GM10266 (cell line): ENCODE data around the gene B3GNT7.

Experiments used
- DNase-seq: peaks from one replicate; pipeline ENCODE4 v3.0.0; 2012; ENCODE audit errors: extremely low spot score
- CTCF ChIP-seq: IDR thresholded peaks from 2 replicates; pipeline ENCODE4 v1.5.1; 2012; ENCODE audit warnings: mild to moderate bottlenecking, low read depth; ENCODE audit not compliant: control insufficient read depth, insufficient read depth; ENCODE audit errors: missing control alignments

B3GNT7 gene

DNA sequence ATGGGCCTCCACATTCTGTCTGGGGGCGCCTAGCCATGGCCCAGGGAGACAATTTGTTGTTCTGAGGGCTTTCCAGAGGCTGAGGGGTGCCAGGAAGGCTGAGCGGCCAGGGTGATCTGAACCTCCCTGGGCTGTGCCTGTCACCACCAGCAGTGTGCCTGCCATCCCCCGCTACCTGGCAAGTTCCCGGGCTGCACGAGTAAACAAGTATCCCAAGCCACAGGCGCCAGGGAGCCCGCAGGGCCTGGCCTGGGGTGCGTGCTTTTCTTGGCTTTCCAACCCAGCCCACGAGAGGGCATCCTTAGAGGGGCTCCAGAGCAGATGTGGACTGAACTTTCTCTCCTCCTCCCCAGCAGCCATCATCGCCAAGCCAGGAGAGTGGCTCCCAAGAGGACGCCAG, 35.1 kb upstream of the B3GNT7 start:
- no peak for TF ChIP-seq CTCF
- no peak for DNase-seq

- DNase-seq, result no peak
Observed at GRCh38 chr2:231360881-231361371, 34.6 kb upstream of the B3GNT7 start.

DNA sequence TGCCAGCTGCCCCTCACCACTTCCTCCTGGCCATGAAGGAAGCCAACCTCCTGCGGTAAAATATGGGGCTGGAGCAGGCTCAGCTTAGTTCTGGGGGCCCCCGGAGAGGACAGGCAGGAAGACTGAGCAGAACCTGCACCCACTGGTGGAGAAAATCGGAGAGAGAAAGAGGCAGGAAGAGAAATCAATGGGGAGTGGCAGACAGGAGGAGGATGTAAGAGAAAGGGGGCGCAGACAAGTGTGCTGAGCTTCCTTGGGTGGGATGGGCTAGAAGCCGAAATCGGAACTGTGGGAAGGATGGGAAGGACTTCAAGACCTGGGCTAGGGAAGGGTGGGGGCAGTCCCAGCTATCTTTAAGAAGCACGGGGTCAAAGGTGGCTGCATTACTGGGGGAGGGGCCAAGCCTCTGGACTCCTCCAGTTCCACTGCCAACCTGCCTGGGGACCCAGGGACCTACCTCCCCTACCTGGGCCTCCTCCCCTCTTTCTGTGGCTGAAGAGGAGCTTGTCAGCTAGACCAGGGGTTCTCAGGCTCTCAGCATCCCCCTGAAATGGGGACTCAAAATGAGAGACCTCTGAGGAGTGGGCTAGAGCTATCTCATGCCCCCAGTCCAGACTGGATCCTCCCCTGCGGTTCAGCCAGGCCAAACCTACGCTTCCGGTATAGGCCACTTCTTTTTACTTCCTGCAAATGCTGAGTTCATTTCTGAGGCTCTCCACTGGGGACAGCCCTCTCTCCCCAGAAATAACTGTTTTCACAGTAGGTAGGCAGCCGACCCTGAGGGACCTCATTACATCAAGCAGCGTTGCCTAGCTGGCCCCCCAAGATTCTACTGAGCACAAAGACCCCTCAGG, 33.6 kb upstream of the B3GNT7 start:
- DNase-seq, result peak; percentile 89
- peak; percentile 40 for TF ChIP-seq CTCF

More at GRCh38 chr2:231360881-231361371, 34.6 kb upstream of the B3GNT7 start:
- TF ChIP-seq CTCF, result no peak

- no peak for TF ChIP-seq CTCF
- DNase-seq, result no peak
Observed at GRCh38 chr2:231362555-231363184, 32.8 kb upstream of the B3GNT7 start.

DNA sequence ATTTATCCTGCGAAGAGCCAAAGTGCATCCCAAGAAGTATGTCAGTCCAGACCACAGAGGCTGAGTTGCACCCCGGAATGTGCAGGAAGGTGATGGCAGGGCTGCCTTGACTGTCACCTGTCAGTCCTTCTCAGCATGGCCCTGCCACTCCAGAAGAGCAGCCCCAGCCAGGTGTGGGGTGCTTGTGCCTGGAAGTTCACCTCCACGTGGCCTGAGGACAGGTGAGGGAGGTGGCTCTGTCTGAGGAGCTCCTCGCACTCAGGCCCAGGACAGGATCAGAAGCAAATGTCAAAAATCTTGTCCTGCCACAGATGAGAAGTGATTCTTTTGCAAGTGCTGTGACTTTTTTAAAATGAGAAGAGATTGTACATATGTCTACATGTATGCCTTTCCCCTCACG, 31.4 kb upstream of the B3GNT7 start:
- no peak for TF ChIP-seq CTCF
- no peak for DNase-seq

DNA sequence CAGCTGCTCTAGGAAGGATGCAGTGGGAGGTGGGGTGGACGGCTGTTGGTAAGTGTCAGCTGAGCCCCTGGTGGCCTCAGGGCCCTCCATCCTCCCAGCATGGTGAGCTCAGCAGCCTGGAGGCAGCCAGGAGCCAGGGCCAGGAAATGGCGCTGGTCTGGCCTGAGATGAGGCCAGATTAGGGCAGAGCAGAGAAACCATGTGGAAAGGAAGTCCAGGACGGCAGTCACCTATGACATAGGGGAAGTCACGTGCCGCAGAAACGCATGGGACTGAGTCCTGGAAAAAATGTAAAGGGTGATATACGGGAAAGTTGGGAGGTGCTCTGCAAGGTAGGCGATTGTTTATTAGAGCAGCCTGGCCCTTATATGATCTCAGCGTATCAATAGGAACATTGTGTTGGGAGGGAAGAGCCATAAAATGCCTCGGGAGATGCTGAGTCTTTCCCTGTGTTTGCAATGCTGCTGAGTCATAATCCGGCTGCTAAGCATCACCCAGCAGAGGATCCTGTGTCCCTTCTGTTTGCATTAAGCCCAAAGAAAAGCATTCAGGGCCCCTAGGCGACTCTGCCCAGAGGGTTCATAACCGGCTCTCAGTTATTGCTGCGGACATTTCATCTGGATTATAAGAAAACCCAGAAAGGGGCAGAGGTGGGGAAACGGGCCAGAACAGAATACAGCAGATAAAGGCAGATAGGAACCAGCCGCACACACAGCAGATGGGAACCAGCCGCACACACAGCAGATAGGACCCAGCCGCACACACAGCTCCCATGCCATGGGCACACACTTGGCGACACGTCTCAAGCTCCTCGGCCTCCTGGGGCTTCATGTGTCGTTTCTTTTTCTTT, 30.3 kb upstream of the B3GNT7 start:
- no peak for TF ChIP-seq CTCF
- DNase-seq, result no peak
